ENCODE data around the gene TRIM56. TPM values are rescaled to one million over a fixed set of nuclear protein-coding genes. Genes with fewer than 3 reads are reported as not detected.

TRIM56 gene
- total RNA-seq, 1 experiment from 2014 or later, result 44.5 TPM

- no peak overlapping the region for H3K27ac Mint-ChIP-seq (ENCODE audit: unreplicated experiment)
- no peaks in the 10 kb centered on the region for H3K36me3 Mint-ChIP-seq (ENCODE audit: insufficient read depth, unreplicated experiment)
- CTCF ChIA-PET, result no interaction called here
- BruUV-seq (replicated peaks), result no TSS peak
- no peak for TF ChIP-seq CTCF (IDR thresholded peaks at IDR 0.05; ENCODE audit: unreplicated experiment)
- no peaks in the 10 kb centered on the region for H3K9me3 Mint-ChIP-seq (ENCODE audit: low read depth, unreplicated experiment)
- peaks cover 6% of the 10 kb centered on the region for H3K4me1 Mint-ChIP-seq (ENCODE audit: low read depth, unreplicated experiment)
- no peak overlapping the region for H3K4me3 Mint-ChIP-seq (ENCODE audit: low read depth, unreplicated experiment)
- intact Hi-C loops (cut with micrococcal nuclease; ENCODE audit: unreplicated experiment), result no loop called here
- DNase-seq, result no peak
- H3K27me3 Mint-ChIP-seq (ENCODE audit: unreplicated experiment), result no peaks in the 10 kb centered on the region
These were observed 28.6 kb downstream of the TRIM56 start for GRCh38 chr7:101113836-101114235.

- CTCF ChIA-PET, result no interaction called here
- no peaks in the 10 kb centered on the region for H3K36me3 Mint-ChIP-seq (ENCODE audit: insufficient read depth, unreplicated experiment)
- no peak overlapping the region for H3K27ac Mint-ChIP-seq (ENCODE audit: unreplicated experiment)
- no peak for TF ChIP-seq CTCF (IDR thresholded peaks at IDR 0.05; ENCODE audit: unreplicated experiment)
- H3K27me3 Mint-ChIP-seq (ENCODE audit: unreplicated experiment), result no peaks in the 10 kb centered on the region
- no peaks in the 10 kb centered on the region for H3K9me3 Mint-ChIP-seq (ENCODE audit: low read depth, unreplicated experiment)
- intact Hi-C loops (cut with micrococcal nuclease; ENCODE audit: unreplicated experiment), result no loop called here
- BruUV-seq (replicated peaks), result no TSS peak
- H3K4me1 Mint-ChIP-seq (ENCODE audit: low read depth, unreplicated experiment), result no peaks in the 10 kb centered on the region
- DNase-seq, result no peak
- H3K4me3 Mint-ChIP-seq (ENCODE audit: low read depth, unreplicated experiment), result no peak overlapping the region
These were observed 29.2 kb downstream of the TRIM56 start for GRCh38 chr7:101114492-101114891.

- no peak for TF ChIP-seq CTCF (IDR thresholded peaks at IDR 0.05; ENCODE audit: unreplicated experiment)
- Mint-ChIP-seq H3K4me1 (ENCODE audit: low read depth, unreplicated experiment) (no peaks in the 10 kb centered on the region), H3K27ac (ENCODE audit: unreplicated experiment) (no peak overlapping the region), H3K9me3 (ENCODE audit: low read depth, unreplicated experiment) (no peaks in the 10 kb centered on the region), H3K4me3 (ENCODE audit: low read depth, unreplicated experiment) (no peak overlapping the region), H3K36me3 (ENCODE audit: insufficient read depth, unreplicated experiment) (no peaks in the 10 kb centered on the region), H3K27me3 (ENCODE audit: unreplicated experiment) (no peaks in the 10 kb centered on the region)
- intact Hi-C loops (cut with micrococcal nuclease; ENCODE audit: unreplicated experiment), result no loop called here
- CTCF ChIA-PET, result no interaction called here
- BruUV-seq (replicated peaks), result no TSS peak
- no peak for DNase-seq
These were observed 29.9 kb downstream of the TRIM56 start for GRCh38 chr7:101115215-101115614.

GRCh38 chr7:101116898-101117297 lies 31.6 kb downstream of the TRIM56 start:
- no peaks in the 10 kb centered on the region for H3K9me3 Mint-ChIP-seq (ENCODE audit: low read depth, unreplicated experiment)
- no peak for TF ChIP-seq CTCF (IDR thresholded peaks at IDR 0.05; ENCODE audit: unreplicated experiment)
- H3K27ac Mint-ChIP-seq (ENCODE audit: unreplicated experiment), result no peak overlapping the region
- intact Hi-C loops (cut with micrococcal nuclease; ENCODE audit: unreplicated experiment), result no loop called here
- CTCF ChIA-PET, result interaction anchor here (0.6 kb wide), 1 partner anchor 1580 kb away, joined by 8 read pairs; no protein-coding TSS in a partner anchor
- H3K4me3 Mint-ChIP-seq (ENCODE audit: low read depth, unreplicated experiment), result no peak overlapping the region
- H3K36me3 Mint-ChIP-seq (ENCODE audit: insufficient read depth, unreplicated experiment), result no peaks in the 10 kb centered on the region
- DNase-seq, result no peak
- BruUV-seq (replicated peaks), result no TSS peak
- H3K4me1 Mint-ChIP-seq (ENCODE audit: low read depth, unreplicated experiment), result peaks cover 4% of the 10 kb centered on the region
- H3K27me3 Mint-ChIP-seq (ENCODE audit: unreplicated experiment), result no peaks in the 10 kb centered on the region
